Chondrocyte (in vitro differentiated cells): Measurements from ENCODE around the gene RFWD3. TPM values are rescaled to one million over a fixed set of nuclear protein-coding genes. Genes with fewer than 3 reads are reported as not detected.
"Not testable (repeated sequence)": the region's sequence is repeated elsewhere in the genome, so short reads cannot be mapped to it uniquely, and the experiment has no call there.

Experiments used
- DNase-seq: peaks from one replicate; pipeline ENCODE4 v3.0.0; 2021; ENCODE audit warnings: mixed read lengths, low spot score
- H3K27ac Mint-ChIP-seq: one replicate; pipeline ENCODE4 v1.8.0; 2021; ENCODE audit warnings: mild to moderate bottlenecking, moderate library complexity, mixed read lengths; ENCODE audit not compliant: unreplicated experiment
- H3K27me3 Mint-ChIP-seq: 2 replicates; pipeline ENCODE4 v1.8.0; 2021; ENCODE audit warnings: low read depth, mixed read lengths
- H3K36me3 Mint-ChIP-seq: 2 replicates; pipeline ENCODE4 v1.8.0; 2021; ENCODE audit warnings: low read depth, mixed read lengths
- H3K4me1 Mint-ChIP-seq: 2 replicates; pipeline ENCODE4 v1.8.0; 2021; ENCODE audit warnings: low read depth, mild to moderate bottlenecking, mixed read lengths
- H3K4me3 Mint-ChIP-seq: one replicate; pipeline ENCODE4 v1.8.0; 2021; ENCODE audit warnings: mild to moderate bottlenecking, moderate library complexity, mixed read lengths; ENCODE audit not compliant: unreplicated experiment
- H3K9me3 Mint-ChIP-seq: 2 replicates; pipeline ENCODE4 v1.8.0; 2021; ENCODE audit warnings: low read depth, mixed read lengths
- CTCF ChIP-seq: fragments of 200-600 bp; sonication (generic); IDR thresholded peaks from 2 replicates; pipeline ENCODE4 v1.5.0; 2021; ENCODE audit warnings: antibody characterized with exemption, mild to moderate bottlenecking, moderate library complexity
- total RNA-seq: library from RNA; stranded (reverse); gene quantifications from 3 replicates; pipeline ENCODE4 v1.2.1, GENCODE V29; 2021

The RFWD3 gene
- total RNA-seq, 1 donor from 2014 or later = 23.2 TPM

- DNase-seq = no peak
- Mint-ChIP-seq H3K36me3 (peaks cover 11% of the 10 kb centered on the region), H3K4me3 (no peak overlapping the region), H3K27me3 (no peaks in the 10 kb centered on the region), H3K27ac (no peak overlapping the region), H3K9me3 (no peaks in the 10 kb centered on the region), H3K4me1 (peaks cover 50% of the 10 kb centered on the region)
- no peak for TF ChIP-seq CTCF
These were observed 12.1 kb downstream of the RFWD3 start for GRCh38 chr16:74654536-74655050.

GRCh38 chr16:74652883-74653282 lies 13.8 kb downstream of the RFWD3 start:
- not testable (repeated sequence) for DNase-seq, H3K36me3 Mint-ChIP-seq, H3K4me3 Mint-ChIP-seq, H3K9me3 Mint-ChIP-seq, H3K27me3 Mint-ChIP-seq
- peak overlapping the region; percentile 88 for H3K27ac Mint-ChIP-seq
- H3K4me1 Mint-ChIP-seq = peaks cover 49% of the 10 kb centered on the region

GRCh38 chr16:74652249-74652648 lies 14.4 kb downstream of the RFWD3 start:
- Mint-ChIP-seq H3K27ac (no peak overlapping the region), H3K9me3 (no peaks in the 10 kb centered on the region), H3K4me1 (peaks cover 53% of the 10 kb centered on the region), H3K36me3 (peaks cover 9% of the 10 kb centered on the region), H3K27me3 (no peaks in the 10 kb centered on the region), H3K4me3 (no peak overlapping the region)
- DNase-seq = no peak
- TF ChIP-seq CTCF = no peak

- H3K27me3 Mint-ChIP-seq = no peaks in the 10 kb centered on the region
- no peak for TF ChIP-seq CTCF
These were observed 14.8 kb downstream of the RFWD3 start for GRCh38 chr16:74651841-74652240.

GRCh38 chr16:74650966-74651567 lies 15.6 kb downstream of the RFWD3 start:
- Mint-ChIP-seq H3K36me3 (peaks cover 9% of the 10 kb centered on the region), H3K27me3 (no peaks in the 10 kb centered on the region), H3K4me3 (no peak overlapping the region), H3K9me3 (no peaks in the 10 kb centered on the region), H3K4me1 (peaks cover 65% of the 10 kb centered on the region), H3K27ac (peak overlapping the region; percentile 57)
- DNase-seq = no peak
- peak; percentile 87 for TF ChIP-seq CTCF

More at GRCh38 chr16:74651841-74652240, 14.8 kb downstream of the RFWD3 start:
- H3K36me3 Mint-ChIP-seq = peaks cover 9% of the 10 kb centered on the region
- DNase-seq = no peak
- no peaks in the 10 kb centered on the region for H3K9me3 Mint-ChIP-seq
- H3K4me1 Mint-ChIP-seq = peaks cover 57% of the 10 kb centered on the region
- no peak overlapping the region for H3K4me3 Mint-ChIP-seq
- peak overlapping the region; percentile 57 for H3K27ac Mint-ChIP-seq
